ENCODE results near the gene MID1.

Gene MID1

GRCh38 chrX:10567136-10567535 is 53.2 kb downstream of the MID1 start:
- Histone ChIP-seq H3K4me2 (ENCODE audit: low read depth, low read length, poor library complexity, severe bottlenecking) (no peak overlapping the region), H3K27me3 (ENCODE audit: insufficient read depth, low read length, poor library complexity, severe bottlenecking) (no peaks in the 10 kb centered on the region), H3K4me3 (ENCODE audit: low read length, poor library complexity, severe bottlenecking) (no peak overlapping the region), H3K79me2 (ENCODE audit: insufficient read depth, low read length) (no peaks in the 10 kb centered on the region), H4K20me1 (ENCODE audit: insufficient read depth, low read length, poor library complexity, severe bottlenecking) (no peaks in the 10 kb centered on the region), H3F3A (ENCODE audit: low read depth) (no peaks in the 10 kb centered on the region), H3K4me1 (ENCODE audit: insufficient read depth, low read length, poor library complexity, severe bottlenecking) (no peaks in the 10 kb centered on the region), H3K36me3 (ENCODE audit: insufficient read depth, low read length) (no peaks in the 10 kb centered on the region), H3K9ac (ENCODE audit: low read depth, low read length, poor library complexity, severe bottlenecking) (no peak overlapping the region), H2AFZ (ENCODE audit: low read length) (no peak overlapping the region), H3K9me2 (replicated peaks; ENCODE audit: low read depth, low read length) (no peaks in the 10 kb centered on the region), H3K9me3 (ENCODE audit: insufficient read depth, low read depth, low read length) (no peaks in the 10 kb centered on the region)
- TF ChIP-seq EZH2phosphoT487 (IDR thresholded peaks at IDR 0.05; ENCODE audit: borderline replicate concordance) (no peak), CTCF (conservative IDR thresholded peaks at IDR 0.05; ENCODE audit: low read length) (no peak)

- Histone ChIP-seq H3K4me1 (ENCODE audit: insufficient read depth, low read length, poor library complexity, severe bottlenecking) (no peaks in the 10 kb centered on the region), H3K9me3 (ENCODE audit: insufficient read depth, low read depth, low read length) (no peaks in the 10 kb centered on the region), H3K9me2 (replicated peaks; ENCODE audit: low read depth, low read length) (no peaks in the 10 kb centered on the region), H3K4me3 (ENCODE audit: low read length, poor library complexity, severe bottlenecking) (no peak overlapping the region), H2AFZ (ENCODE audit: low read length) (no peak overlapping the region), H3K27me3 (ENCODE audit: insufficient read depth, low read length, poor library complexity, severe bottlenecking) (no peaks in the 10 kb centered on the region), H4K20me1 (ENCODE audit: insufficient read depth, low read length, poor library complexity, severe bottlenecking) (no peaks in the 10 kb centered on the region), H3K4me2 (ENCODE audit: low read depth, low read length, poor library complexity, severe bottlenecking) (no peak overlapping the region), H3K9ac (ENCODE audit: low read depth, low read length, poor library complexity, severe bottlenecking) (no peak overlapping the region), H3K79me2 (ENCODE audit: insufficient read depth, low read length) (no peaks in the 10 kb centered on the region), H3F3A (ENCODE audit: low read depth) (no peaks in the 10 kb centered on the region), H3K36me3 (ENCODE audit: insufficient read depth, low read length) (no peaks in the 10 kb centered on the region)
- TF ChIP-seq EZH2phosphoT487 (IDR thresholded peaks at IDR 0.05; ENCODE audit: borderline replicate concordance) (no peak), CTCF (conservative IDR thresholded peaks at IDR 0.05; ENCODE audit: low read length) (no peak)
These were observed 53.7 kb downstream of the MID1 start for GRCh38 chrX:10566716-10567097.

- H3K36me3 ChIP-seq (ENCODE audit: insufficient read depth, low read length): no peaks in the 10 kb centered on the region
- H4K20me1 ChIP-seq (ENCODE audit: insufficient read depth, low read length, poor library complexity, severe bottlenecking): no peaks in the 10 kb centered on the region
- H2AFZ ChIP-seq (ENCODE audit: low read length): no peak overlapping the region
- H3K4me2 ChIP-seq (ENCODE audit: low read depth, low read length, poor library complexity, severe bottlenecking): no peak overlapping the region
- H3K9me2 ChIP-seq (replicated peaks; ENCODE audit: low read depth, low read length): no peaks in the 10 kb centered on the region
- H3K9ac ChIP-seq (ENCODE audit: low read depth, low read length, poor library complexity, severe bottlenecking): no peak overlapping the region
- H3K4me1 ChIP-seq (ENCODE audit: insufficient read depth, low read length, poor library complexity, severe bottlenecking): no peaks in the 10 kb centered on the region
- TF ChIP-seq EZH2phosphoT487 (IDR thresholded peaks at IDR 0.05; ENCODE audit: borderline replicate concordance) (no peak), CTCF (conservative IDR thresholded peaks at IDR 0.05; ENCODE audit: low read length) (no peak)
- H3F3A ChIP-seq (ENCODE audit: low read depth): no peaks in the 10 kb centered on the region
- H3K27me3 ChIP-seq (ENCODE audit: insufficient read depth, low read length, poor library complexity, severe bottlenecking): no peaks in the 10 kb centered on the region
- H3K79me2 ChIP-seq (ENCODE audit: insufficient read depth, low read length): no peaks in the 10 kb centered on the region
- H3K4me3 ChIP-seq (ENCODE audit: low read length, poor library complexity, severe bottlenecking): no peak overlapping the region
- no peaks in the 10 kb centered on the region for H3K9me3 ChIP-seq (ENCODE audit: insufficient read depth, low read depth, low read length)
These were observed 55.9 kb downstream of the MID1 start for GRCh38 chrX:10564484-10564883.
